ENCODE measurements around the gene ALDH1L2.
"Not testable (repeated sequence)": the region's sequence is repeated elsewhere in the genome, so short reads cannot be mapped to it uniquely, and the experiment has no call there.

Gene ALDH1L2

DNA sequence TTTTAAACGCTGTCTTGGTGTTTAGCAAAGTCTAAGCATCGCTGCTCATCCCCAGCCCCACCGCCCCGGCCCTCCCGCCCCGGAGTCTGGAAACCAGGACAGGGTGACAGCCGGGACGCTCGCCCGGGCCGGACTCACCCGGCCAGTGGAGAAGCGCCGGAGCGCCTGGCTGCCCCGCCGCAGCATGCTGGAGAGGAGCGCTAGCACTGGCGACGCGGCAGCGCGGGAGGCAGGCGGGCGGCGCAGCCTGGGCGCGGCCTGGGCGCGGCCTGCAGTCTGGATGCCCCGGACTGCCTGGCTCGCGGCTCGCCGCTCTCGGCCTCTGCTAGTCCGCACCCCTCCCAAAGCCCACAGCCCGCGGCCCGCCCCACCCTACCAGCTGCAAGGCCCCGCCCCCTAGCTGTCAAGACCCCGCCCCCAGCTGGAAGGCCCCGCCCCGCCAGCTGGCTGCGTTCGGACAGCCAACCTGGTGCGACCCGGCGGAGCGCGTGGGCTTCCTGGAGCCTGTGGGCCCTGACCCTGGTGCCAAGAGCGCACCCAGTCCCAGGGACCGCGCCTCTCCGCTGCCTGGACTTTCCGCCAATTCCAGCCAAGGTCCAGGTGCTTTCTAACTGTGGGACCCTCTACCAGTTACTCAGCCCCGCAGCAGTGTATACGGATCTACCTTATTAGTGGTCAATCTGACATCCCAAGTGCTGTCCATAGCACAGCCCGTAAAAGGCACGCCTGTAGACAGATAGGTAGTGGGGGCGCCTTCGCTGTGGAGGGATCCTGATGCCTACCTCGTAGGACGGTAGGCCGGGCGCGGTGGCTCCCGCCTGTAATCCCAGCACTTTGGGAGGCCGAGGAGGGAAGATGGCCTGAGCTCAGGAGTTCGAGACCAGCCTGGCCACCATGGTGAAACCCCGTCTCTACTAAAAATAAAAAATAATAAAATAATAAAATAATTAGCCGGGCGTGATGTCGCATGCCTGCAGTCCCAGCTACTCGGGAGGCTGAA lies at the start of gene ALDH1L2:
ALDH1L2 (minus strand) TSS at position 208 of the 1,000 bp plus-strand sequence; CDS start at position 186, 22 bp downstream.
- peak; percentile 69 for DNase-seq (ENCODE audit: low read depth)

DNA sequence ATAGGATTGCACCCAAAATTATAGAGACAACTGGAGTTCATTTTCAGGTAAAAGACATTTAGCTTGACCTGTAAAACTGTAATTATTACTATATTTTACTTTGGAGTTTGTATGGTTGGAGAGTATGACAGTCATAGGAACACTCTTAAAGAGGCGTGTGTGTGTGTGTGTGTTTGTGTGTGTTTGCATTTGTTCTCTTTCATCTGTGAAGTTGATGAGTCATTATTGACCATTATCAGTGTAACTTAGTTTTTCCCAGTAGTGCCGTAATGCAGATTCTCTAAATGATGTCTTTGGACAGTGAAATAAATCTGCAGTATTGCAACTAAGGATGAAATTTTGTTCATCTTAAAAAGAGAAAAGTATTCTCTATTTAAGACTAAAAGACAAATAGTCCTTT lies 36.3 kb upstream of the ALDH1L2 start:
- no peak for DNase-seq (ENCODE audit: low read depth)

GRCh38 chr12:105116969-105117368 lies 32.7 kb upstream of the ALDH1L2 start:
- no peak for DNase-seq (ENCODE audit: low read depth)

DNA sequence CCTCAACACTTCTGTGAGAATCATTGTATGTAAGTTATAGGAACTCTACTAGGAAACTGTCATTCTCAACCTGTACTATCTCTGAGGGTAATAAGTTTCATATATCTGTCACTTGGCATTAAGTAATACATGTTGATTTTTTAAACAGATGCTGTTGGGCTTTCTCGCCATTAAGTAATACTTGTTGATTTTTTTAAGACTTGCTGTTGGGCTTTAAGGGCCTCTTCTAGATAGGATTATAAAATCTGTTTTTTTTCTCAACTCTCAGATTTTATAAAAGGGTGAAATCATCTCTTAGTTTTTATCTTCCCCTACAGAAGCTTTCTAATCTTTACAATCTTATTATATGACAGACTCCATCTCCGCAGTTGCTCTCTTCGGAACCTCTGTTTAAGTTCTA lies 28.8 kb upstream of the ALDH1L2 start:
- DNase-seq (ENCODE audit: low read depth): no peak

DNA sequence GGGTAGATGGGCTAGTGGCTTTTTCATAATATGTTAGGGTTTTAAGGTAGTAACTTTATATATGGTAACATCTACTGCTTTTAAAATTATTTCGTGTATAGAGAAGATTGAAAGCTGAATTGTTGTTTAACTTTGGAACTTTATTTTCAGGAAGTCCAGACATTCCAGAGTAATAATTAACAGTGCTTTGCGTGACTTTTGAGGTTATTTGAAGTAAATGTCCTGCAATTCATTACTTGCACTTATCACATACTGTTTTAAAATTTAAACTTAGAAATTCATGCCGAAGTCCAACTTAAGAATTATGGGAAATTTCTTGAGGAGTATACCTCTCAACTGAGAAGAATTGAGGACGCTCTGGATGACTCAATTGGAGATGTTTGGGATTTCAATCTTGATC lies 26.6 kb upstream of the ALDH1L2 start:
- no peak for DNase-seq (ENCODE audit: low read depth)

- no peak for DNase-seq (ENCODE audit: low read depth)
Observed at GRCh38 chr12:105109465-105110212, 25.4 kb upstream of the ALDH1L2 start.

- peak; percentile 86 for DNase-seq (ENCODE audit: low read depth)
Observed at GRCh38 chr12:105107494-105108371, 23.5 kb upstream of the ALDH1L2 start, which contains the start of gene WASHC4. TSS of gene WASHC4 (plus strand) at chr12:105107731. CDS start at chr12:105107801, 70 bp downstream.

- no peak for DNase-seq (ENCODE audit: low read depth)
Observed at GRCh38 chr12:105107171-105107493, 22.9 kb upstream of the ALDH1L2 start.

DNA sequence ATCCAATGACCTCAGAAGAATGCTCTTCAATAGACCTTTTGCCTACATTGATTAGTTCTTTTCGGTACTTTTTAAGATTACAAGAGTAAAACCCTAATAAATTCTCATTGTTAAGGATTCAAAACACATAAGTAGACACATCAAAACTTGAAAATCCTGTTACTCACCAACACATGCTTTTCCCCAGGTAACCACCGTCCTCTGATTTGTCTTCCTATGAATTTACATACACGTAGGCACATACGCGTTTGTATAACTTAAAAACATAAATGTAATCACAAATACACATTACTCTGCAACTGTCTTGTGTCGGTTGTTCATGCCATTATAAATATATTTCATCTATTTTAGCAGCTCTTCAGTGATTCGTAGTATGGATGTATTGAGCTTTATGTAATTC lies 22.4 kb upstream of the ALDH1L2 start:
- DNase-seq (ENCODE audit: low read depth): no peak

DNA sequence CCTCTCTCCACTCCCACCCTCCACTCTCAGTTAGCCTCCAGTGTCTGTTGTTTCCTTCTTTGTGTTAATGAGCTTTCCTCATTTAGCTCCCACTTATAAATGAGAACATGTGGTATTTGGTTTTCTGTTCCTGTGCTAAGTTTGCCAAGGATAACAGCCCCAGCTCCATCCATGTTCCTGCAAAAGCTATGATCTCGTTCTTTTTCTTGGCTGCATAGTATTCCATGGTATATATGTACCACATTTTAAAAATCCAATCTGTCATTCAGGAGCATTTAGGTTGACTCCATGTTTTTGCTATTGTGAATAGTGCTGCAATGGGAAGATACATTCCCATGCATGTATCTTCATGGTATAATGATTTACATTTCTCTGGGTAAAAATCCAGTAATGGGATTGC lies 20.5 kb upstream of the ALDH1L2 start:
- DNase-seq (ENCODE audit: low read depth): no peak

DNA sequence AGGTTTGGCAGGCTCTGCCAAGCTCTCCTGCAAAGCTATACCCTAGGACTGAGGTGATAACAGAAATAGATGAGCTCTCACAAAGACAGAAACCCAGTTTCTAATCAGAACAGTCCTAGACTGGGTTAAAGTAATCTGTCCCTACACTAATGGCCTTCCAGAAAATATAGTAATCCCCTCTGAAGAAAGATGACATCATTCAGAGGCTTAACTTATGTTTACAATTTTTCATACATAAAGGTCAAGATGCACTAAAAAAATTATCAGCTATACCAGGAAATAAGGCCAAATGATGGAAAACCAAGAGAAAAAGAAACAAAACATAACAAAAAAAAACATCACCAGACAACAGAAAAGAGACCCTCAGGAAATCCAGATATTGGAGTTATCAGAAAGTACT lies 18.4 kb upstream of the ALDH1L2 start:
- no peak for DNase-seq (ENCODE audit: low read depth)

- DNase-seq (ENCODE audit: low read depth): no peak
Observed at GRCh38 chr12:105100998-105101397, 16.7 kb upstream of the ALDH1L2 start.

- no peak for DNase-seq (ENCODE audit: low read depth)
Observed at GRCh38 chr12:105100207-105100985, 16.1 kb upstream of the ALDH1L2 start.

DNA sequence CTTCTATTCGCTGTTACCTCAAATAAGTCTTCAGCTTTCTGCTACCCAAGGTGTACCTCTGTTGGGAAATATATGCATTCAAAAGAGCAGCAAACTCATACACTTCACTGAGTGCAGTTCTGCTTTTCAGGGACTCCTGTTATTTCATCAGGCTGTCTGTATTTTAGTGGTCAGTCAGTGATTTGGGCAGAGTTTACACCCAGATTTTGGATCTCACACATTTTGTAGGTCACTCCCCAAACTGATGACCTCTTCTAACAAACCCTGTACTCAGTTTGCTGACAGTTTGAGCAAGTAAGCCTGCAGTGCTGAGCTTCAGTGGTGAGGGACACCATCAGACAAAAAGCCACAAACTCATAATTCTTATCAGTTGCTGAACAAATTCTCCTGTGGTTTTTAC lies 15.1 kb upstream of the ALDH1L2 start:
- DNase-seq (ENCODE audit: low read depth): no peak

- not testable (repeated sequence) for DNase-seq (ENCODE audit: low read depth)
Observed at GRCh38 chr12:105095338-105095737, 11.1 kb upstream of the ALDH1L2 start.

- no peak for DNase-seq (ENCODE audit: low read depth)
Observed at GRCh38 chr12:105092336-105092735, 8.1 kb upstream of the ALDH1L2 start.

- no peak for DNase-seq (ENCODE audit: low read depth)
Observed at GRCh38 chr12:105091476-105092206, 7.4 kb upstream of the ALDH1L2 start.

DNA sequence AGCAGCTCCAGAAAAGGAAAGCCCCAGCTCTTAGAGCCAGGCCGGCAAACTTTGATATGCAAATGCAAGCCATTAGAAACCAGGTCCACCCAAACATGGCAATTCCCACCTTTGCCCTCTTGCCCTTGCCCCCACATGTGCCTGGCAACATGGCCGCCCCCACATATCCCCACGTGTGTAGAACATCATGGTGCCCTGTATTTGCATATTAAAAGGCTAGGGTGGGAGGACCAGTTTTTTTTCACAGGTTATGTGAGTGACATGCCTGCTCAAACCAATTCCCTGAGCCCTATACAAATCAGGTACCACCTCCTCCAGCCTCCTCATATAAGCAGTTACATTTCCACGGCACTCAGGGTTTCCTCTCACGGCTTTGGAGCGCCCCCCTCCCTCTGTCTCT lies 6.1 kb upstream of the ALDH1L2 start:
- no peak for DNase-seq (ENCODE audit: low read depth)

DNA sequence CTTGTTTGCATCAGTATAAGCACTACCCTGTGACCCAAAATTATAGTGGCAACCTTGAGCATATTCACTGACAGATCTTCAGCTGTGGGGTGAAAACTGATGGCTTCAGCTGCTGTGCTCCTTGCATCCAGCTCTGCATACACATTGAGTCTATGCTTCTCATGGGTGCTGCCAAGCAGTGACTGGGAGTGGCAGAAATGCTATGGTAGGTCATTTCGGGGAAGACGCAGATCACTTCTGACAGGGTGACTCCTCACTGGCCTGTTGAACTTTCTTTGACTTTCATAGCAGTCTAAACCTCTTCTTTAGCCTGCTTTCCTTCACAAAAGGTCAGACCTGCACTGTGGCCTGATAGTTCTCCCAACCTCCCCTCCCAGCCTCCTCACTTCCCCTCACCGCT lies 5.6 kb upstream of the ALDH1L2 start:
- no peak for DNase-seq (ENCODE audit: low read depth)

DNA sequence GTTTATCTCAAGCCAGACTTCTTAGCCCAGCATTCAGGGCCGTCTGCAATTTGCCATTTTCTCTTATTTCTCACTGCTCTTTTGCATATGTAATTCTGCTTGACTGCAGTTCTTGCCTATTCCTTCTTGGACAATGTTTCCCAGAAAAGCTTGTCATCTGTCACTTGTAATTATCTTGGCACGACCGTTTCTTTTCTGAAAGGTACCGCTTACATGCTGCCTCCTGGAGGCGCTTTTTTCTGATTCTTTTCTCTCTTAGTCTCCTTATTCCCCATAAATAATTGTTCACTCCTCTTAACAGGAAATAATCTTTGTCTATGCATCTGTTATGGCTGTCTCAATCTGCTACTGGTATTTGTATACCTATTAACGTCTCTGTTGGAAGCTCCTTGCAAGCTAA lies 1.2 kb upstream of the ALDH1L2 start:
- DNase-seq (ENCODE audit: low read depth): no peak
